Vagina (tissue), 2 donors: Measurements from ENCODE around the gene MDFI.

Source experiments
- CTCF ChIP-seq, 3 experiments: fragments of 450-650 bp in 2 of 3; fragments of 200-600 bp in 1 of 3; sonication (generic) in 1 of 3; IDR thresholded peaks; one replicate each; pipeline ENCODE4 v1.5.1; 2017 to 2019; ENCODE audit warnings: antibody characterized with exemption in 3 of 3, mild to moderate bottlenecking in 2 of 3, moderate library complexity in 2 of 3
- POLR2A ChIP-seq, 2 donors: fragments of 450-650 bp; IDR thresholded peaks; one replicate each; pipeline ENCODE4 v1.6.1; 2017; ENCODE audit warnings: antibody characterized with exemption in 2 of 2, mild to moderate bottlenecking in 2 of 2, moderate library complexity in 2 of 2
- POLR2AphosphoS5 ChIP-seq, 2 donors: sonication (generic); formaldehyde crosslinking; IDR thresholded peaks; one replicate each; pipeline ENCODE4 v1.9.0; 2017; ENCODE audit warnings: antibody characterized with exemption in 2 of 2, mild to moderate bottlenecking in 2 of 2, low read depth in 1 of 2; ENCODE audit not compliant: insufficient read depth in 1 of 2

GRCh38 chr6:41683523-41684310 is 45.4 kb downstream of the MDFI start:
- TF ChIP-seq CTCF (IDR thresholded peaks at IDR 0.05) (peak; percentile 87 to 97 (median 93)), POLR2A (IDR thresholded peaks at IDR 0.05) (no peak), POLR2AphosphoS5 (IDR thresholded peaks at IDR 0.05; ENCODE audit: insufficient read depth in 1 of 2, low read depth in 1 of 2) (peak; percentile 12 to 41)
